ENCODE measurements around the gene NCOA3.

The NCOA3 gene

GRCh38 chr20:47583551-47583950 lies 81.9 kb downstream of the NCOA3 start:
- H3K79me2 ChIP-seq (ENCODE audit: control insufficient read depth, insufficient read depth, low read length), result no peaks in the 10 kb centered on the region
- H3K56ac ChIP-seq (ENCODE audit: low read length), result no peak overlapping the region
- no peak overlapping the region for H2BK15ac ChIP-seq (replicated peaks; ENCODE audit: low read depth)
- peaks cover 6% of the 10 kb centered on the region for H3K79me1 ChIP-seq (ENCODE audit: low read length)
- no peak overlapping the region for H3K4ac ChIP-seq (ENCODE audit: low read depth, low read length)
- H2BK5ac ChIP-seq (ENCODE audit: low read length), result no peak overlapping the region
- no peak for DNase-seq
- H3K4me1 ChIP-seq (ENCODE audit: control insufficient read depth, low read depth, low read length), result peaks cover 5% of the 10 kb centered on the region
- H4K8ac ChIP-seq (ENCODE audit: low read depth, low read length), result no peak overlapping the region
- H2AK5ac ChIP-seq (ENCODE audit: low read length), result no peak overlapping the region
- no peak overlapping the region for H3K18ac ChIP-seq (ENCODE audit: low read length)
- WGBS (ENCODE audit: extremely low coverage, insufficient coverage, low lambda C conversion rate), result no CpG with 5 or more reads among the region's 2 CpGs
- H2BK120ac ChIP-seq (ENCODE audit: low read depth, low read length), result no peak overlapping the region
- H3K27ac ChIP-seq (ENCODE audit: low read depth, low read length), result no peak overlapping the region
- H3K23ac ChIP-seq (ENCODE audit: low read length), result no peak overlapping the region
- no peak overlapping the region for H3K4me2 ChIP-seq (ENCODE audit: low read length)
- H3K4me3 ChIP-seq (ENCODE audit: low read length), result no peak overlapping the region
- H3K9ac ChIP-seq (ENCODE audit: low read length), result no peak overlapping the region
- no peaks in the 10 kb centered on the region for H3K36me3 ChIP-seq (ENCODE audit: control insufficient read depth, insufficient read depth, low read length)
- H4K5ac ChIP-seq (ENCODE audit: low read length), result no peak overlapping the region
- no peaks in the 10 kb centered on the region for H3K27me3 ChIP-seq (ENCODE audit: insufficient read depth, low read length, poor library complexity)

GRCh38 chr20:47585087-47585747 lies 83.5 kb downstream of the NCOA3 start:
- Histone ChIP-seq H3K4ac (ENCODE audit: low read depth, low read length) (no peak overlapping the region), H2BK15ac (replicated peaks; ENCODE audit: low read depth) (no peak overlapping the region), H3K36me3 (ENCODE audit: control insufficient read depth, insufficient read depth, low read length) (no peaks in the 10 kb centered on the region), H3K4me1 (ENCODE audit: control insufficient read depth, low read depth, low read length) (peaks cover 5% of the 10 kb centered on the region), H3K79me2 (ENCODE audit: control insufficient read depth, insufficient read depth, low read length) (no peaks in the 10 kb centered on the region), H2BK5ac (ENCODE audit: low read length) (no peak overlapping the region), H3K23ac (ENCODE audit: low read length) (no peak overlapping the region), H3K4me2 (ENCODE audit: low read length) (no peak overlapping the region), H4K5ac (ENCODE audit: low read length) (no peak overlapping the region), H4K8ac (ENCODE audit: low read depth, low read length) (no peak overlapping the region), H3K27me3 (ENCODE audit: insufficient read depth, low read length, poor library complexity) (no peaks in the 10 kb centered on the region), H3K4me3 (ENCODE audit: low read length) (no peak overlapping the region), H3K9ac (ENCODE audit: low read length) (no peak overlapping the region), H2BK120ac (ENCODE audit: low read depth, low read length) (no peak overlapping the region), H3K56ac (ENCODE audit: low read length) (no peak overlapping the region), H3K18ac (ENCODE audit: low read length) (no peak overlapping the region), H3K27ac (ENCODE audit: low read depth, low read length) (no peak overlapping the region), H2AK5ac (ENCODE audit: low read length) (no peak overlapping the region), H3K79me1 (ENCODE audit: low read length) (peaks cover 2% of the 10 kb centered on the region)
- WGBS (ENCODE audit: extremely low coverage, insufficient coverage, low lambda C conversion rate), result no CpG with 5 or more reads among the region's 10 CpGs
- no peak for DNase-seq

- no peak overlapping the region for H2AK5ac ChIP-seq (ENCODE audit: low read length)
- H3K23ac ChIP-seq (ENCODE audit: low read length), result no peak overlapping the region
- H3K4me1 ChIP-seq (ENCODE audit: control insufficient read depth, low read depth, low read length), result peaks cover 5% of the 10 kb centered on the region
- no peak overlapping the region for H4K8ac ChIP-seq (ENCODE audit: low read depth, low read length)
- no peak overlapping the region for H2BK5ac ChIP-seq (ENCODE audit: low read length)
- H2BK120ac ChIP-seq (ENCODE audit: low read depth, low read length), result no peak overlapping the region
- no peaks in the 10 kb centered on the region for H3K79me2 ChIP-seq (ENCODE audit: control insufficient read depth, insufficient read depth, low read length)
- H3K27me3 ChIP-seq (ENCODE audit: insufficient read depth, low read length, poor library complexity), result no peaks in the 10 kb centered on the region
- no peak overlapping the region for H4K5ac ChIP-seq (ENCODE audit: low read length)
- DNase-seq, result peak; percentile 35
- H3K79me1 ChIP-seq (ENCODE audit: low read length), result no peaks in the 10 kb centered on the region
- H3K27ac ChIP-seq (ENCODE audit: low read depth, low read length), result no peak overlapping the region
- no peak overlapping the region for H3K18ac ChIP-seq (ENCODE audit: low read length)
- H3K4me3 ChIP-seq (ENCODE audit: low read length), result no peak overlapping the region
- H3K4ac ChIP-seq (ENCODE audit: low read depth, low read length), result no peak overlapping the region
- WGBS (ENCODE audit: extremely low coverage, insufficient coverage, low lambda C conversion rate), result no CpG with 5 or more reads among the region's 6 CpGs
- no peaks in the 10 kb centered on the region for H3K36me3 ChIP-seq (ENCODE audit: control insufficient read depth, insufficient read depth, low read length)
- H3K4me2 ChIP-seq (ENCODE audit: low read length), result no peak overlapping the region
- H3K9ac ChIP-seq (ENCODE audit: low read length), result no peak overlapping the region
- H2BK15ac ChIP-seq (replicated peaks; ENCODE audit: low read depth), result no peak overlapping the region
- H3K56ac ChIP-seq (ENCODE audit: low read length), result no peak overlapping the region
Measured at GRCh38 chr20:47586649-47587294, 85.1 kb downstream of the NCOA3 start.

- Histone ChIP-seq H4K8ac (ENCODE audit: low read depth, low read length) (peak overlapping the region; percentile 56), H2AK5ac (ENCODE audit: low read length) (no peak overlapping the region), H3K79me2 (ENCODE audit: control insufficient read depth, insufficient read depth, low read length) (no peaks in the 10 kb centered on the region), H3K4ac (ENCODE audit: low read depth, low read length) (no peak overlapping the region), H3K36me3 (ENCODE audit: control insufficient read depth, insufficient read depth, low read length) (no peaks in the 10 kb centered on the region), H3K27ac (ENCODE audit: low read depth, low read length) (no peak overlapping the region), H3K27me3 (ENCODE audit: insufficient read depth, low read length, poor library complexity) (no peaks in the 10 kb centered on the region), H3K4me1 (ENCODE audit: control insufficient read depth, low read depth, low read length) (peaks cover 5% of the 10 kb centered on the region), H2BK15ac (replicated peaks; ENCODE audit: low read depth) (no peak overlapping the region), H4K5ac (ENCODE audit: low read length) (no peak overlapping the region), H3K4me2 (ENCODE audit: low read length) (no peak overlapping the region), H2BK120ac (ENCODE audit: low read depth, low read length) (no peak overlapping the region), H3K9ac (ENCODE audit: low read length) (no peak overlapping the region), H2BK5ac (ENCODE audit: low read length) (no peak overlapping the region), H3K79me1 (ENCODE audit: low read length) (no peaks in the 10 kb centered on the region), H3K56ac (ENCODE audit: low read length) (no peak overlapping the region), H3K18ac (ENCODE audit: low read length) (no peak overlapping the region), H3K23ac (ENCODE audit: low read length) (no peak overlapping the region), H3K4me3 (ENCODE audit: low read length) (no peak overlapping the region)
- WGBS (ENCODE audit: extremely low coverage, insufficient coverage, low lambda C conversion rate), result no CpG with 5 or more reads among the region's 8 CpGs
- DNase-seq, result no peak
Measured at GRCh38 chr20:47588158-47588557, 86.5 kb downstream of the NCOA3 start.

- H4K5ac ChIP-seq (ENCODE audit: low read length), result no peak overlapping the region
Measured at GRCh38 chr20:47591231-47591630, 89.5 kb downstream of the NCOA3 start.

More at GRCh38 chr20:47591231-47591630, 89.5 kb downstream of the NCOA3 start:
- no peak overlapping the region for H2BK15ac ChIP-seq (replicated peaks; ENCODE audit: low read depth)
- peaks cover 5% of the 10 kb centered on the region for H3K4me1 ChIP-seq (ENCODE audit: control insufficient read depth, low read depth, low read length)
- H2BK120ac ChIP-seq (ENCODE audit: low read depth, low read length), result no peak overlapping the region
- no peaks in the 10 kb centered on the region for H3K79me2 ChIP-seq (ENCODE audit: control insufficient read depth, insufficient read depth, low read length)
- H3K27ac ChIP-seq (ENCODE audit: low read depth, low read length), result no peak overlapping the region
- H3K79me1 ChIP-seq (ENCODE audit: low read length), result no peaks in the 10 kb centered on the region
- H2BK5ac ChIP-seq (ENCODE audit: low read length), result no peak overlapping the region
- H3K36me3 ChIP-seq (ENCODE audit: control insufficient read depth, insufficient read depth, low read length), result no peaks in the 10 kb centered on the region
- H3K27me3 ChIP-seq (ENCODE audit: insufficient read depth, low read length, poor library complexity), result no peaks in the 10 kb centered on the region
- DNase-seq, result no peak
- no CpG with 5 or more reads among the region's 1 CpG for WGBS (ENCODE audit: extremely low coverage, insufficient coverage, low lambda C conversion rate)
- H3K56ac ChIP-seq (ENCODE audit: low read length), result no peak overlapping the region
- no peak overlapping the region for H3K4me2 ChIP-seq (ENCODE audit: low read length)
- H4K8ac ChIP-seq (ENCODE audit: low read depth, low read length), result no peak overlapping the region
- no peak overlapping the region for H3K18ac ChIP-seq (ENCODE audit: low read length)
- no peak overlapping the region for H3K4me3 ChIP-seq (ENCODE audit: low read length)
- no peak overlapping the region for H2AK5ac ChIP-seq (ENCODE audit: low read length)
- H3K23ac ChIP-seq (ENCODE audit: low read length), result no peak overlapping the region
- no peak overlapping the region for H3K4ac ChIP-seq (ENCODE audit: low read depth, low read length)
- H3K9ac ChIP-seq (ENCODE audit: low read length), result no peak overlapping the region

Measured in mesendoderm (in vitro differentiated cells).